ENCODE measurements around the gene AFF3. TPM values are rescaled to one million over a fixed set of nuclear protein-coding genes. Genes with fewer than 3 reads are reported as not detected.

AFF3 gene
- total and polyA plus RNA-seq, 2 of the 8 experiments (the other 6 are each of a cell fraction or from before 2014, with no cell fraction given) = 0.27 to 3.0 TPM

DNA sequence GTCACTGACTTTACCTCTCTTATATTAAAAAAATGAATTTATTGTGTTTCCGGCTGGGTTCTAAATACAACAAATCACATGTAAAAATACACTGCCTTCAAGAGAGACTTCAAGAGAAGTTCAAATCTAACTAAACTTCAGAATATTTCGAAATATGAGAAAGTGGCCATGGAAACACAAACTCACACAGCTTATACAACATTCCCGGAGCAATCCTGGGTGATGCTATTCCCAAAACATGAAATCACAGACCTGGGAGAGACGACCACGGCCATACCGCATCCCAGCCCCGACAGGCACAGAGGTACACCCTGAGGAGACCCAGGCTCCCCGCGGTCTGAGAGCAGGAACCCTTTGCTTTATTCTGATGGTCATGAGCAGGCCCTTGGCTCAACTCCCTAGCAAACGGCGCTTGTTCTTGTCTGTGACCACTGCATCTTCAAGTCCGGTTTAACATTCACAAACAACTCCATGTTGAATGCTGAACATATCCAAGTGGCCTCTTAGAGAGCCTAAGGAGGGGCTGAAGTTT lies 467.2 kb downstream of the AFF3 start (continued):
- TF ChIP-seq, protein P1, sequence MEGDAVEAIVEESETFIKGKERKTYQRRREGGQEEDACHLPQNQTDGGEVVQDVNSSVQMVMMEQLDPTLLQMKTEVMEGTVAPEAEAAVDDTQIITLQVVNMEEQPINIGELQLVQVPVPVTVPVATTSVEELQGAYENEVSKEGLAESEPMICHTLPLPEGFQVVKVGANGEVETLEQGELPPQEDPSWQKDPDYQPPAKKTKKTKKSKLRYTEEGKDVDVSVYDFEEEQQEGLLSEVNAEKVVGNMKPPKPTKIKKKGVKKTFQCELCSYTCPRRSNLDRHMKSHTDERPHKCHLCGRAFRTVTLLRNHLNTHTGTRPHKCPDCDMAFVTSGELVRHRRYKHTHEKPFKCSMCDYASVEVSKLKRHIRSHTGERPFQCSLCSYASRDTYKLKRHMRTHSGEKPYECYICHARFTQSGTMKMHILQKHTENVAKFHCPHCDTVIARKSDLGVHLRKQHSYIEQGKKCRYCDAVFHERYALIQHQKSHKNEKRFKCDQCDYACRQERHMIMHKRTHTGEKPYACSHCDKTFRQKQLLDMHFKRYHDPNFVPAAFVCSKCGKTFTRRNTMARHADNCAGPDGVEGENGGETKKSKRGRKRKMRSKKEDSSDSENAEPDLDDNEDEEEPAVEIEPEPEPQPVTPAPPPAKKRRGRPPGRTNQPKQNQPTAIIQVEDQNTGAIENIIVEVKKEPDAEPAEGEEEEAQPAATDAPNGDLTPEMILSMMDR (IDR thresholded peaks at IDR 0.05; ENCODE audit: control extremely low read depth in 1 of 3, insufficient read depth in 1 of 3, low read depth in 1 of 3, low read length in 3 of 3) = no peak
- TF ChIP-seq JUN (IDR thresholded peaks at IDR 0.05; ENCODE audit: low read depth, low read length) (no peak), SIX5 (IDR thresholded peaks at IDR 0.05; ENCODE audit: low read depth, low read length) (no peak), SAP30 (IDR thresholded peaks at IDR 0.05; ENCODE audit: insufficient read depth, insufficient replicate concordance, low read length) (no peak), ASH2L (IDR thresholded peaks at IDR 0.05; ENCODE audit: low read length) (no peak), TCF12 (IDR thresholded peaks at IDR 0.05; ENCODE audit: low read depth, low read length) (no peak), JUND (IDR thresholded peaks at IDR 0.05; ENCODE audit: low read length) (no peak), PHF8 (conservative IDR thresholded peaks at IDR 0.05; ENCODE audit: low read depth, low read length) (no peak), ZNF274 (IDR thresholded peaks at IDR 0.05; ENCODE audit: borderline replicate concordance, extremely low read depth, low read length) (no peak)
